OCI-LY3 (cell line): ENCODE measurements around the gene ZNF70.

Experiments used
- H2AFZ ChIP-seq: fragments of 200-600, 300-600 bp; shearing (Covaris generic); 2 replicates; pipeline ENCODE4 v1.6.0; 2014; ENCODE audit warnings: antibody characterized with exemption, low read depth, low read length
- H3K27ac ChIP-seq: fragments of 200-600, 300-600 bp; sonication (generic); 2 replicates; pipeline ENCODE4 v1.5.1; 2014; ENCODE audit warnings: mild to moderate bottlenecking, low read length, moderate library complexity, mixed read lengths
- H3K27me3 ChIP-seq: fragments of 200-600, 300-600 bp; sonication (generic); 2 replicates; pipeline ENCODE4 v1.6.1; 2014; ENCODE audit warnings: low read depth, low read length, mixed read lengths
- H3K36me3 ChIP-seq: fragments of 200-600, 300-600 bp; sonication (generic); replicated peaks from 2 replicates; pipeline ENCODE3; 2014; ENCODE audit warnings: low read depth, low read length, mixed read lengths
- H3K4me1 ChIP-seq: fragments of 300-600, 200-600 bp; sonication (generic); 2 replicates; pipeline ENCODE4 v1.6.1; 2014; ENCODE audit warnings: low read length, mixed read lengths
- H3K4me2 ChIP-seq: fragments of 200-600, 300-600 bp; sonication (generic); 2 replicates; pipeline ENCODE4 v1.6.1; 2014; ENCODE audit warnings: low read length, mixed read lengths
- H3K4me3 ChIP-seq: fragments of 300-600, 200-600 bp; sonication (generic); 2 replicates; pipeline ENCODE4 v1.5.1; 2014; ENCODE audit warnings: antibody characterized with exemption, mild to moderate bottlenecking, low read length, moderate library complexity
- H3K79me2 ChIP-seq: fragments of 300-600, 200-600 bp; shearing (Covaris generic); 2 replicates; pipeline ENCODE4 v1.6.1; 2014; ENCODE audit warnings: mild to moderate bottlenecking, low read length, mixed read lengths
- H3K9ac ChIP-seq: fragments of 300-600, 200-600 bp; shearing (Covaris generic); 2 replicates; pipeline ENCODE4 v1.6.0; 2014; ENCODE audit warnings: mild to moderate bottlenecking, low read length, moderate library complexity
- H3K9me3 ChIP-seq: fragments of 200-600, 300-600 bp; shearing (Covaris generic); 2 replicates; pipeline ENCODE4 v1.6.1; 2014; ENCODE audit warnings: low read length, mixed read lengths; ENCODE audit not compliant: insufficient read depth
- H4K20me1 ChIP-seq: fragments of 200-600, 300-600 bp; sonication (generic); 2 replicates; pipeline ENCODE4 v1.6.1; 2016; ENCODE audit warnings: low read length, mixed read lengths; ENCODE audit not compliant: insufficient read depth
- CTCF ChIP-seq: fragments of 200-600, 300-600 bp; sonication (generic); IDR thresholded peaks from 2 replicates; pipeline ENCODE4 v1.5.1; 2014; ENCODE audit warnings: antibody characterized with exemption, low read length, low read depth
- EZH2phosphoT487 ChIP-seq: fragments of 200-600 bp; shearing (Covaris generic); IDR thresholded peaks from 2 replicates; pipeline ENCODE4 v1.6.1; 2018; ENCODE audit warnings: antibody characterized with exemption, mixed run types, low read depth

ZNF70 gene

DNA sequence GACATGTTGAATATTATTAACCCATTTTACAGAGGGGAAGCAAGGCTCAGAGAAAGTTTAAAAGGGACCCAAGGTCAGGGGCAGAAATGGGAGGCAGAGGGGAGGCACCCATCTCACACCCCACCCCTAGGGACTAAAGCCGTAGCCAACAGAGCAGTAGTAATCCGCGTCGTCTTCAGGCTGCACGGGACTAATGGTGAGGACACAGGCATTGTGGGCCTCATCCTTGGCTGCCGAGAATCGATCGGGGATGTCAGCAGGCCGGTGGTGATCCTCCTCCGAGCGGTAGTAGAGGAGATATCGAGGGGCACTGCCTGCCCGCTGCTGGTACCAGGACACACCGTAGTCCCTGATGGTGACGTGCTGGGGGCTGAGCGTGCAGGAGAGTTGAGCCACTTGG, 1.8 kb upstream of the ZNF70 start:
- peak overlapping the region; percentile 91 for H3K4me3 ChIP-seq
- no peaks in the 10 kb centered on the region for H3K9me3 ChIP-seq
- no peaks in the 10 kb centered on the region for H3K79me2 ChIP-seq
- H3K36me3 ChIP-seq = no peaks in the 10 kb centered on the region
- TF ChIP-seq CTCF (no peak), EZH2phosphoT487 (no peak)
- no peaks in the 10 kb centered on the region for H3K27me3 ChIP-seq
- peak overlapping the region; percentile 23; the same call in 1 of the 2 replicates for H2AFZ ChIP-seq
- peak overlapping the region; percentile 98 for H3K4me2 ChIP-seq
- peak overlapping the region; percentile 76 for H3K27ac ChIP-seq
- no peaks in the 10 kb centered on the region for H4K20me1 ChIP-seq
- peaks cover 42% of the 10 kb centered on the region for H3K4me1 ChIP-seq
- peak overlapping the region; percentile 87; the same call in 1 of the 2 replicates for H3K9ac ChIP-seq

DNA sequence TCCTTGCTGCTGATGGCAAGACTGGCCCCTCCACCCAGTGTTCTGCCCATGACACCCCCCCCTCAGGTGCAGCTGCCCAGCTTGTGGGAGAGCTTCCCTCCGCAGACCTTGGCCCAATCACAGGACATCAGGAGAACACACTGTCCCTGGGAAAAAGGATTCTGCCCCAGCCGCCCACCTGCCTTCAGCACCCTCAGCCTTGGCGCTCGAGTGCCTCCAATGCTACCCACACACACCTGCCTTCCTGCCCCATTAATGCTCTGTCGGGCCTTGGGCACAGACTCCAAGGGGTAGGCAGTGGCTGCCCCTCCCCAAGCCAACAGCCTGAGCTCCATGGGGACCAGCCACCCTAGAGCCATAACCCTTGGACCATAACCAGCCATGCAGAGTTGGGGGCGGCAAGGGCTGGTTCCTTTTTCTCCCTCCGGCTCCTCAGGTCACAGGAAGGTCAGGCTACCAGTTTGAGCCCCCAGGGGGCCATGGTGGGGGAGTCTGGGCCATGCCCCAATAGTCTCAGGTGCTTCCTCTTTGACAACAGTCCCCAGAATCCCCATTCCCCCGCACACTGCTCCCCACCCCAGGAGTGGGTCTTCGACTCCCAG, 1.3 kb upstream of the ZNF70 start:
- no peaks in the 10 kb centered on the region for H3K27me3 ChIP-seq
- peak overlapping the region; percentile 76 for H3K27ac ChIP-seq
- H3K9me3 ChIP-seq = no peaks in the 10 kb centered on the region
- no peak for TF ChIP-seq CTCF
- TF ChIP-seq EZH2phosphoT487 = no peak
- peak overlapping the region; percentile 98 for H3K4me2 ChIP-seq
- H4K20me1 ChIP-seq = no peaks in the 10 kb centered on the region
- H3K9ac ChIP-seq = peak overlapping the region; percentile 87
- peak overlapping the region; percentile 91 for H3K4me3 ChIP-seq
- peak overlapping the region; percentile 23; the same call in 1 of the 2 replicates for H2AFZ ChIP-seq
- H3K36me3 ChIP-seq = no peaks in the 10 kb centered on the region
- H3K79me2 ChIP-seq = no peaks in the 10 kb centered on the region
- peaks cover 46% of the 10 kb centered on the region for H3K4me1 ChIP-seq

- Histone ChIP-seq H3K4me1 (peaks cover 50% of the 10 kb centered on the region), H3K9ac (peak overlapping the region; percentile 87), H2AFZ (peak overlapping the region; percentile 62; the same call in 1 of the 2 replicates), H4K20me1 (no peaks in the 10 kb centered on the region), H3K27me3 (no peaks in the 10 kb centered on the region), H3K36me3 (no peaks in the 10 kb centered on the region), H3K4me3 (peak overlapping the region; percentile 91), H3K9me3 (no peaks in the 10 kb centered on the region), H3K27ac (peak overlapping the region; percentile 76), H3K79me2 (no peaks in the 10 kb centered on the region), H3K4me2 (peak overlapping the region; percentile 98)
- TF ChIP-seq CTCF (no peak), EZH2phosphoT487 (no peak)
These were observed 607 bp upstream of the ZNF70 start for GRCh38 chr22:23751441-23751996.

GRCh38 chr22:23750367-23750713, 572 bp downstream of the ZNF70 start:
- Histone ChIP-seq H2AFZ (peak overlapping the region; percentile 84), H3K27me3 (no peaks in the 10 kb centered on the region), H3K79me2 (no peaks in the 10 kb centered on the region), H3K36me3 (no peaks in the 10 kb centered on the region), H3K9me3 (no peaks in the 10 kb centered on the region), H4K20me1 (no peaks in the 10 kb centered on the region), H3K4me3 (peak overlapping the region; percentile 91), H3K4me1 (peaks cover 50% of the 10 kb centered on the region), H3K27ac (no peak overlapping the region), H3K4me2 (peak overlapping the region; percentile 94), H3K9ac (peak overlapping the region; percentile 72)
- TF ChIP-seq EZH2phosphoT487 = no peak
- TF ChIP-seq CTCF = no peak
